ENCODE results near the gene CD84.

DNA sequence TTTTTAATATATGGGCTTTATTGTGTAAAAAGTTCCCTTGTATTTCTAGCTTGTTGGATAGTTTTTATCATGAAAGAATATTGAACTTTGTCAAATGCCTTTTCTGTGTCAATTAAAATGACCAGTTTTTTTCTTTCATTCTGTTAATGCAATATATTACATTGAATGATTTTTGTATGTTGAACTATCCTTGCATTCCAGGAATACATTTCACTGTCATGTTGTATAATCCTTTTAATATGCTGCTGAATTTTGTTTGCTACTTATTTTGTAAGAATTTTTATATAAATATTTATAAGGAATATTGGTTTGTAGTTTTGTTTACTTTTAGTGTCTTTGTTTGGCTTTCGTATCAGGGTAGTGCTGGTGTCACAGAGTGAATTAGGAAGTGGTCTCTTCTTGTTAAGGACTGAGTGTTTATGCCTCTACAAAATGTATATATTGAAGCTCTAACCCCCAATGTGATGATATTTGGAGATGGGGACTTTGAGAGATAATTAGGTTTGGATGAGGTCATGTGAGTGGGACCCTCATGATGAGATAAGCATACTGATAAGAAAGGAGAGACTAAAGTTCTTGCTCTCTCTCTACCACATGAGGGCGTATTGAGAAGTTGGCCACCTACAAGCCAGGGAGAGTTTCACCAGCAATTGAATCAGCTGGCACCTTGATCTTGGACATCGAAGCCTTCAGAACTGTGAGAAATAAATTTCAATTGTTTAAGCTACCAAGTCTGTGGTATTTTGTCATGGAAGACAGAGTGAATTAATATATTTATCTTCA is 44.3 kb downstream of the CD84 start:
- TF ChIP-seq EZH2 (IDR thresholded peaks at IDR 0.05; ENCODE audit: borderline replicate concordance, low read depth, low read length, poor library complexity, severe bottlenecking) (no peak), CTCF (conservative IDR thresholded peaks at IDR 0.05; ENCODE audit: low read depth, low read length) (peak; percentile 33; the same call in 1 of the 2 replicates)
